ENCODE data around the gene FKBP15. TPM values are rescaled to one million over a fixed set of nuclear protein-coding genes. Genes with fewer than 3 reads are reported as not detected.

Gene FKBP15, protein sequence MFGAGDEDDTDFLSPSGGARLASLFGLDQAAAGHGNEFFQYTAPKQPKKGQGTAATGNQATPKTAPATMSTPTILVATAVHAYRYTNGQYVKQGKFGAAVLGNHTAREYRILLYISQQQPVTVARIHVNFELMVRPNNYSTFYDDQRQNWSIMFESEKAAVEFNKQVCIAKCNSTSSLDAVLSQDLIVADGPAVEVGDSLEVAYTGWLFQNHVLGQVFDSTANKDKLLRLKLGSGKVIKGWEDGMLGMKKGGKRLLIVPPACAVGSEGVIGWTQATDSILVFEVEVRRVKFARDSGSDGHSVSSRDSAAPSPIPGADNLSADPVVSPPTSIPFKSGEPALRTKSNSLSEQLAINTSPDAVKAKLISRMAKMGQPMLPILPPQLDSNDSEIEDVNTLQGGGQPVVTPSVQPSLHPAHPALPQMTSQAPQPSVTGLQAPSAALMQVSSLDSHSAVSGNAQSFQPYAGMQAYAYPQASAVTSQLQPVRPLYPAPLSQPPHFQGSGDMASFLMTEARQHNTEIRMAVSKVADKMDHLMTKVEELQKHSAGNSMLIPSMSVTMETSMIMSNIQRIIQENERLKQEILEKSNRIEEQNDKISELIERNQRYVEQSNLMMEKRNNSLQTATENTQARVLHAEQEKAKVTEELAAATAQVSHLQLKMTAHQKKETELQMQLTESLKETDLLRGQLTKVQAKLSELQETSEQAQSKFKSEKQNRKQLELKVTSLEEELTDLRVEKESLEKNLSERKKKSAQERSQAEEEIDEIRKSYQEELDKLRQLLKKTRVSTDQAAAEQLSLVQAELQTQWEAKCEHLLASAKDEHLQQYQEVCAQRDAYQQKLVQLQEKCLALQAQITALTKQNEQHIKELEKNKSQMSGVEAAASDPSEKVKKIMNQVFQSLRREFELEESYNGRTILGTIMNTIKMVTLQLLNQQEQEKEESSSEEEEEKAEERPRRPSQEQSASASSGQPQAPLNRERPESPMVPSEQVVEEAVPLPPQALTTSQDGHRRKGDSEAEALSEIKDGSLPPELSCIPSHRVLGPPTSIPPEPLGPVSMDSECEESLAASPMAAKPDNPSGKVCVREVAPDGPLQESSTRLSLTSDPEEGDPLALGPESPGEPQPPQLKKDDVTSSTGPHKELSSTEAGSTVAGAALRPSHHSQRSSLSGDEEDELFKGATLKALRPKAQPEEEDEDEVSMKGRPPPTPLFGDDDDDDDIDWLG
- 10 to 100 TPM; 34.7 to 35.4 TPM for total RNA-seq

DNA sequence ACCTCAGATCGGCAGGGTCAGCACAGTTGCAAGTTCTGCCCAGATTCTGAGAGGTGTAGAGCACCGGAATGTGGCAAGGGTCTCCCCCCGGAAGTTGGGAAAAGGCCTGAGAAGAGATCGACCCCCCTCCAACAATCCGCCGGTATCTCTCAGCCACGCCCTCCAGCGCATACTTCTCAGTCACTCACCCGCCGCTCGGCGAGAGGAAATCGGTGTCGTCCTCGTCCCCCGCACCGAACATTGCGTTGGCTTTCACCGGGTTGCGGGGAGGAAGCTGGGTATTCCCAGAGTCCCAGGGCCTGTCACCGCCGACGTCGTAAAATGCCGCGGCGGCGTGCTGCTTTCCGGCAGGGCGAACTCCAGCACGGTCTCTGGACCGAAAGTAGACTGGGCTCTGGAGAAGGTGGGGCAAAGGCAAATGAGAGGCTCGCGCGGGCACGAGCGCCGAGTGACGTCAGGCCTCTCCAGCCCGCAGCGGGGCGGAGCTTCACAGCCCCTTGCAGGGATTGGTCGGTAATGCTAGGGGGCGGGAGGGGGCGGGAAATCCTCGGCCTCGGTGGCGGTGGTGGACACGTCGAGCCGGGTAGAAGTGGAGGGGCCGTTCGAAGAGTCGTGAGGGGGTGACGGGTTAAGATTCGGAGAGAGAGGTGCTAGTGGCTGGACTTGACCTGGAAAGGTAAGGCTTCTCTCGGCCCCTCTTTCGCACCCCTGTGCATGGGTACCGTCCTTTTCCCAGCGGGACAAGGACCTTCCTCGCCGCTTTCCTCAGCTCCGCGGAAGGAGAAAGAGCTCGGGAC is at the start of gene FKBP15, which contains the start of gene SLC31A1:
Gene FKBP15, minus strand, starts transcription at position 275 of the 797 bp plus-strand sequence. Its CDS starts 34 bp downstream, at position 241.
Gene SLC31A1, plus strand, starts transcription at position 542 of the 797 bp plus-strand sequence. CDS start 34,605 bp downstream, outside the sequence.

DNA sequence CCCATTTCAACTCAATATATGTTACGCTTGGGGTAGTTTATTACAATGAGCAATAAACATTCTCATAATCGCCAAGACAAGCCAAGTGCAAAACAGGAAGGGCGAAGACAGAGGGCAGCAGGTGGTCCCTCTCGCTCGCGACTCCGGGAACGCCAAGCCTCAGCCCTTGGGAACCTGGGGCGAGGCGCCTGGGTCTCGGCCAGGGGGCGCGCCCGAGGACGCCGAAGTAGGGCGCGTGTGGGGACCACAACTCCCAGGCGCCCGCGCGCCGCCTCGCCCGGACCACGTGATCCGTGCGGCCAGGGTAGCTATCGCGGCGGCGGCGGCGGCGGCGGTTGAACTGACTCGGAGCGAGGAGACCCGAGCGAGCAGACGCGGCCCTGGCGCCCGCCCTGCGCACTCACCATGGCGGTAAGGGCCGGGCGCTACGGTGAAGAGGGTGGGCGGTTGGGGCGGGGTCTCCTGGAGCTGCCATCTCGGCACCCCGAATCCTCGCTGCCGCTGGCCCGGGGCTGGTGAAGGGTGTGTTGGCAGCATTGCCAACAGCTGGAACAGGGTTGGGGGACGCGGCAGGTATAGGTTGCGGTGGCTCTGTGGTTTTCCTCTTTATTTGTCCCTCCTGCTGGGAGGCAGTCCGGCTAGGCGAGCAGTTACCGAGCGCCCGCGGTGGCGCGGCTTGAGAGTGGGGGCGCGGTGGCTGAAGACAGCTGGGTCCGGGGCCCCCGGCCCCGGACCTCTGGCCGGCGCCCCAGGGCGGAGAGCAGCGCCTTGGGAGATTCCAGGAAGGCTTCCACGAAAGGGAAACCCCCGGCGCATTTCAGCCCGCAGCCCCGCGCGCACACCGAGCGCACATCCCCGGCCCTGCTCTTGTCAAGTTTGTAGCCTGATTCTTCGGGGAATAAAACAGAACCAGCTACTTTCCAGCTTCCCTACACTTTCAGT is 70.1 kb downstream of the FKBP15 start, which contains the start of gene SLC31A2:
Gene SLC31A2, plus strand, starts transcription at position 338 of the 942 bp plus-strand sequence. Its CDS starts 68 bp downstream, at position 406.

Other genes with a start within 250 kb of the FKBP15 start
- under 1 TPM; 0.55 to 0.60 TPM for gene ZNF883, start 209.1 kb downstream of the FKBP15 start, total RNA-seq
- under 1 TPM; 0.87 to 0.98 TPM for gene ZFP37, start 164.6 kb downstream of the FKBP15 start, total RNA-seq
- gene SLC31A2, start 70.3 kb downstream of the FKBP15 start, total RNA-seq = 1 to 10 TPM; 3.4 to 3.5 TPM
- gene SLC31A1, start 267 bp upstream of the FKBP15 start, total RNA-seq = 1 to 10 TPM; 7.7 to 7.8 TPM
- 10 to 100 TPM; 32.2 to 35.2 TPM for gene CDC26, start 54.3 kb upstream of the FKBP15 start, total RNA-seq
- 10 to 100 TPM; 22.8 to 25.0 TPM for gene PRPF4, start 54.4 kb upstream of the FKBP15 start, total RNA-seq
- gene RNF183, start 82.1 kb upstream of the FKBP15 start, total RNA-seq = not detected
- under 1 TPM; 0.91 to 0.96 TPM for gene WDR31, start 119.0 kb upstream of the FKBP15 start, total RNA-seq
- gene BSPRY, start 128.3 kb upstream of the FKBP15 start, total RNA-seq = 1 to 10 TPM; 2.5 to 2.6 TPM
- gene HDHD3, start 155.7 kb upstream of the FKBP15 start, total RNA-seq = 10 to 100 TPM; 15.5 to 17.0 TPM
- gene ALAD, start 180.0 kb upstream of the FKBP15 start, total RNA-seq = 10 to 100 TPM; 27.9 to 32.9 TPM
- gene POLE3, start 189.4 kb upstream of the FKBP15 start, total RNA-seq = 10 to 100 TPM; 60.5 to 61.2 TPM
- gene C9orf43, start 189.5 kb upstream of the FKBP15 start, total RNA-seq = under 1 TPM; 0.39 to 0.43 TPM
- 10 to 100 TPM; 33.3 to 34.1 TPM for gene RGS3, start 242.4 kb upstream of the FKBP15 start, total RNA-seq